RKO (cell line): Measurements from ENCODE around the gene WBP4.
"Not testable (repeated sequence)": the region's sequence is repeated elsewhere in the genome, so short reads cannot be mapped to it uniquely, and the experiment has no call there.

Experiments
- DNase-seq: peaks from one replicate; pipeline ENCODE4 v3.0.0-alpha.2; 2016; ENCODE audit warnings: low spot score

WBP4 gene, protein sequence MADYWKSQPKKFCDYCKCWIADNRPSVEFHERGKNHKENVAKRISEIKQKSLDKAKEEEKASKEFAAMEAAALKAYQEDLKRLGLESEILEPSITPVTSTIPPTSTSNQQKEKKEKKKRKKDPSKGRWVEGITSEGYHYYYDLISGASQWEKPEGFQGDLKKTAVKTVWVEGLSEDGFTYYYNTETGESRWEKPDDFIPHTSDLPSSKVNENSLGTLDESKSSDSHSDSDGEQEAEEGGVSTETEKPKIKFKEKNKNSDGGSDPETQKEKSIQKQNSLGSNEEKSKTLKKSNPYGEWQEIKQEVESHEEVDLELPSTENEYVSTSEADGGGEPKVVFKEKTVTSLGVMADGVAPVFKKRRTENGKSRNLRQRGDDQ

DNA sequence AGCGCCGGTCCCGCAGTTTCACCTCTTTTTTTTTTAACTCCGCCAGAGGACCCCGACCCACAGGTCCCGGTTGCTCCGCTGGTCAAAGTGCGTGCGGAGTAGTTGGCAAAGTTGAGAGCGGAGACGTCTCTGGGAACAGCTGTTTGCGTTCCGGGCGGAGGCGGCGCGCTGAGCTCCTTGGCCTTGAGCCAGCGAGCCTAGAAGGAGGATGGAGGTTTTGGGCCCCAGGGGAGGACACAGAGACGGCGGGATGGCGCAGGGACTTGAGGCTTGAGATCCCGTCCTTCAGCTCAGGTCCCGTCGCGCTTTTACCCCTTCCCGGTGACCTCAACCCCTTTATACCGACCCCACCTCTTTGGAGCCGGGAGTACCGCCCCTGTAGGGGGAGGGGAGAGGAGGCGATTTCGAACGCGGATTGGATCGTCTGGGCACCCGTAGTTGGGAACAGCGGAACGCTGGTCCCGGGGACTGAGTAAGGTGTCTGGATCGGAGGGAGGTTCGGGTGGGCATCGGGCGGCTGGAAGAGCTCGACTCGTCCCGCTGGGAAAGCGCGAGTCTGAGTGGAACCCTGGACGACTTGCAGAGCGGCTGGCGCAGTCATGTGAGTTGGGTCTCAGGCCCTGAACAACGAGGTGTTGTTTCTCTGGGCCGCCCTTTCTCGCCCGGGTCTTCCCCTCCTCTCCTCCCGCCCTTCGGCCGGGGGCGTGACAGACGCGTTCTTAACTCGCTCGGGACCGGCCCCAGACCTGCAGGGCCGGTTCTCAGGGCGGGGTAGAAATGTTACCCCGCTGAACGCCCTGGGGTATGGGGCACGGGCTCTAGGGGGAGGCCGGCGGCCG is at the start of gene WBP4:
WBP4 (plus strand) TSS at position 435 of the 839 bp plus-strand sequence; CDS start at position 600, 165 bp downstream.
- DNase-seq: peak; percentile 92

DNA sequence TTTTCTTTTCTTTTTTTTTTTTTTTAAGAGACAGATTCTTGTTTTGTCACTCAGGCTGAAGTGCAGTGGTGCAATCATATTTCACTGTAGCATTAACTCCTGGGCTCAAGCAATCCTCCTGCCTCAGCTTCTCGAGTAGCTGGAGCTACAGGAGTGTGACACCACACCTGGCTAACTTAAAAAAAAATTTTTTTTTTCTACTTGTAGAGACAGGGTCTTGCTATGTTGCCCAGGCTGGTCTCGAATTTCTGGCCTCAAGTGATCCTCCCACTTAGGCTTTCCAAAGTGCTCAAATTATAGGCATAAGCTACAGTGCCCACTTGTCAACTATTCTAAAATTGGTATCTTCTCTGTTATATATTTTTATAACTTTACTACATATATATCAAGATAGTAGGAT is 48.8 kb upstream of the WBP4 start:
- no peak for DNase-seq

DNA sequence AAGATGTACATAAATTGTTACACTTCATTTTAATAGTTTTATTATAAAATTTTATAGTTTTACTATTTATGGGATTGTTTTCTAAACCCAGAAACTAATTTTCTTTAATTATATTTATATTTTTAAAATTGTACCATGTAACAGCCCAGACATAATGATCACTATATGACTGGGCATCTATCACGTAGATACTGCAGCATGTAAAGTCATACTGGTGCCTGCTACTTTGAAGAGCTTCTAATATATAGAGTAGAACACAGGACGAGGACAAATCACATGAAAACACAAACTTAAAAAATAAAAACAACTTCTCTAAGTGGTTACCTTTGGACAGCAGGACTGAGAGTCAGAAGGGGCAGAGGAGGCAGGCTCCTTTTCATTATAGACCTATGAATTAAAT is 47.5 kb upstream of the WBP4 start:
- DNase-seq: no peak

DNA sequence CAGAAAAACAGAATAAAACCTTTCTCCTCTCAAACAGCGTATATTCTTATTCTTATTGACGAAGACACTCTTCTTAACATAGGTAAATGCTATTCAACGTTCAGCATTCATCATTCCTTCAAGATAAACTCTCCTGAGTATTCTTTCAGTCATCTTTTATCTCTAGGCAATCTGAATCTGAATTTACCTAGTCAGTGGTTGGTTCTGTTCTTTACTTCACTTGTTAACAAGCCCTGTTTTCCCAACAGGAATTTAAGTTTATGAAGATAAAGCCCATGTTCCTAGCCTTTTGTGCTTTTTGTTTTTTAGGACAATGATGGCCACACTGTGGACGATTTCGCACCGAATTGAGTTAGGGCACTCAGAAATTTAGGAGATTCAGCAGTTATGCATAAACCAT is 45.4 kb upstream of the WBP4 start:
- no peak for DNase-seq

DNA sequence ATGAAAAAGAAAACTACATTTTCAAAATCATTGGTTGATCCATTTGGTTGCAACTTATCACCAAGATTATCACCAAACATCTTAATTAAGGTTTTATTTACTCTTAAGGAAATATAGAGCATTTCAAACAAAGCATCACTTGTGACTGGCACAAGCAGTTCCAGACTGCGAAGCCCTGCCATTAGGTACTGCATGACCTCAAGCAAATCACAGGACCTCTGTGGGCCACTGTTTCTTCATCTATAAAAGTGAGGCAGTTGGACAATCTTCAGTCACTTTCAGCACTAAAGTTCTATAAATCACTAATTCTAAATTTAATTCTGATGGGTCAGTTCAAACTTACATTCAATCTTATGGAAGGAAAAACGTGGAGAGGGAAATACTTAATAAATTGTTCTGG is 44.1 kb upstream of the WBP4 start:
- DNase-seq: peak; percentile 72

DNA sequence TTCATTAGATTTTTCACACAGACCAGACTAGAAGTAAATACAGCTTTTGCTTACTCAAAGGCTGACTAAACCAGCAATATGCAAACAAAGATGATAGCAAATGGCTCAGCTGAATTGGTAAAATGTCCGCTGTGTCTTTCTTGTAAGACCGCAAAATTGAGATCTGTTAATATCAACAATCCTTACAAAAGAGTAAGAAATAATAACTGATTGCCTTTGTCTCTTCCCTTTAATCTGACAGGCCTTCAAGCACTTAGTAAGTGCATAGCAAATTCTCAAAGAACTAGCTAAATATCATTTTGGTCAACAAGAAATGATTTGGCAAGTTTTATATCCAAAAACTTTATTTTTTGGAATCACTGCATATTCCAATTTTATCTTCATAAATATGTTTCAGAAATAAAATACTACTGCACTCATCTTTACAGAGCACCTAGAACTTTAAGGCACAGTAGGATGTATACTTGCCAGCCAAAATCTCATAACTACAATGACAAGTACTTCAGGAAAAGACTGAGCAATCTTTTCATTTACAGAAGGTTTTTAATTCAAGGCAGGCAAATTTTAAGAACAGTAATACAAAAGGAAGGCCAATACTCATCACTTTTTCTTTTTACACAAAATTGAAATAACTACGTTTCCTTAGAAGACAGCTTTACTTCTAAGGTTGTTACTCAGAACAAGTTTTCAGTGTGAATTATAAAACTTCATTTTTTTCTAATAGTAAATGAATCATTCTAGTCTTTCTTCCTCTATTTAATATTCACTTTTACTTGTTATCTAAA is 43.3 kb upstream of the WBP4 start:
- peak; percentile 82 for DNase-seq

DNA sequence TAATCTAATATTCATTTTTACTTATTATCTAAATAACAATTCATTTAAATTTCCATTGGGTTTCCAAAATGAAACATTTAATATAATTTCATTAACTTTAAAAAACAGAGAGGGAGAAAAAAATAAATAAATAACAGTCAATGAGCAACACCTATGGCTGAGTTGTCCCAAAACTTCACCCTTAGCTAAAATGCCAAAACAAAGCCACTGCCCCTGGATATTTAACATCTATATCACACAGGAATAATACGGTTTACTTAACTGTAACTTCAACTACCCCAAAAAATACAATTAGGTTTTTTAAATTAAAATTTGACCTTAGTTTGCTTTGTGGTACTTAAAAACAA is 42.7 kb upstream of the WBP4 start:
- DNase-seq: peak; percentile 42

DNA sequence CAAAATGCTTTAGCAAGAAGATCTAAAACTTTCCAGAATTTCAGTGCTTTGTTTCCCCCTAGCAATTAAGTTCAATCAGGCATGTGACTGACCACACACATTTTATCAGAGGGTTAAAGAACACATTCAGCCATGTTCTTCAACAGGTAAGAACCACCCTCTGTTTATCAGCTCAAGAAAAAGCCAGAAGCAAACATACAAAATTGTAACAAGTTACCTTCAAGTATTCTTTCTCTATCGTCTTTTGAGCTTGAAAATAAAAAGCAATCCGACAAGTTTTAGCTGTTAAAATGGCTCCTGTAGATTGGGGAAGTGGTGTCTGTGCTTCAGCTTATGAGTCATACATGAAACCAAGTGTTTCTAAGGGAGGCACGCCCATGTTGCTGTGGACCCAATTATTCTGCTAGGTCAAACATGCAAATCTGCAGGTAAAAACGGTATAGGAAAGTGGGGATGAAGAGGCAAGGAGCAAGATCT is 42.3 kb upstream of the WBP4 start, which contains the start of gene ELF1:
ELF1 (minus strand) TSS at position 306 of the 477 bp plus-strand sequence. CDS start 37,262 bp downstream, outside the sequence.
- peak; percentile 95 for DNase-seq

DNA sequence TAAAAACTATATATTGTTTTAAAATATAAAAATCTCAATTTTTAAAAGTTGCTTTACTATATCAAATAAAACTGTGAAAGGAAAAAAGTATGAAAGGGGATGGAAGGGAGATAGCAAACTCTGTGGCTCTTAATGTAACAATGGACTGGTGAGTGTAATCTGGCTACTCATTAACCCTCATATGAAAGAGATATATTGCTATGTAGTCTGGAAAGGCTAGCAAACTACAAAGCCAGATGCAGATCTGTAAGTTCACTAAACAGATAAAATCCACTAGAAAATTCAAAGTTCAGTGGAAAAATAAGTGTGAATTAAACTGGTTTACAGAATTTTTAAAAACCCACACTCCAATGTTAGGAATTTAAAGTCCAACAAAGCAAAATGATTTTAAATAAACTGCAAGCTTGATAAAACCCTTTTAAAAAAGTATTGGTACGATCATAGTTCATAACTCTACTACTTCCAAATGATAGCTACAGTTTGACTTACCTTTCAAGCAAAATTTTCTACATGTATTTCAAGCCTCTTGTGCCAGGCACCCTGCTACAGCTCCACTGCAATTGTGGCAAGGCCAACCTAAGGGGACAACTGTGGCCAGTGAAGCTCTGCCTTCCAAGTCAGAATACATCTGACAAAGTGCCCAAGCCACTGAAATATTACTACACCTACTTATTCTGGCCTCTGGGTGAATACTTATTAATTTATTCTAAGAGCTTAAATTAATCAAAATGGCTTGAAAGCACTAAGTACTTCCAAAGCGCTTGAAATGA is 41.5 kb upstream of the WBP4 start:
- no peak for DNase-seq

DNA sequence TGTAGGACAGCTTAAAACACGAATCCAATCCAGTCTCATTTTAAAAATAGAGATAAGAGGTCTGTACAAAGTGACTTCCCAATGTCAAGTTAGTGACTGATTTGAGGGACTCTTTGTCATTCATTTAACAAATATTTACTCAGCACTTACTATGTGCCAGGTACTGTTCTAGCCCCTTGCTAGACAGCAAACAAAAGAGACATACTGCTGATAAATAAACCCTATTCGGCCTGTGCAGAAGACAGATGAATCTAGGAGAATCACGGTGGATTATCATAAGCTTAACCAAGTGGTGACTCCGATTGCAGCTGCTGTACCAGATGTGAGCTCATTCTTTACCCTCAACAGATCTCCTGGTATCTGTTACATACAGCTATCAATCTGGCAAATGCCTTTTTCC is 35.8 kb upstream of the WBP4 start:
- no peak for DNase-seq

DNA sequence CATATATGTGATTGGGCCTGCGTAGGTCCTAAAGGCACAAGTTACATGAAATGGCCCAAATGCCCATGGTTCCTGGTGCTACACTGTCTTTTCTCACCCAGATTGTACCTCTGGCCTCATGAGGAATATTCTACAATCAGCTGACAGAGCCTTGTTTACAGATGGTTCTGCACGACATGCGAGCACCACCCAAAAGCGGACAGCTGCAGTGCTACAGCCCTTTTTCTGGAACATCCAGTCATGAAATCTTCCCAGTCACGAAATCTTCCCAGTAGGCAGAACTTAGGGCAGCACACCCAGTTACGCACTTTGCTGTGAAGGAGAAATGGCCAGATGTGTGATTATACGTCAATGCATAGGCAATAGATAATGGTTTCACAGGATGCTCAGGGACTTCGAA is 34.5 kb upstream of the WBP4 start:
- no peak for DNase-seq

DNA sequence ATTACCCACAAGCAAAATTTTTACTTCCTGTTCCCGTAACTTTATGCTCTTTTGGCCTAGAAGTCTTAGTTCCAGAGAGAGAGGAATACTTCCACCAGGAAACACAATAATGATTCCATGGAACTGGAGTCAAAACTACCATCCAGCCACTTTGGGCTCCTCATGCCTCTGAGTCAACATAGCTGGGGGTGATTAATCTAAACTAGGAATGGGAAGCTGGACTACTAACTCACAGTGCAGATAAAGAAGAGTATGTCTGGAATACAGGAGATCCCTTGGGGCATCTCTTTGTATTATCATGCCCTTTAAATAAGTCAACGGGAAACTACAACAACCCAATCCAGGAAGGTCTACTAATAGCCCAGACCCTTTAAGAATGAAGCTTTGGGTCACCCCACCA is 33.3 kb upstream of the WBP4 start:
- no peak for DNase-seq

DNA sequence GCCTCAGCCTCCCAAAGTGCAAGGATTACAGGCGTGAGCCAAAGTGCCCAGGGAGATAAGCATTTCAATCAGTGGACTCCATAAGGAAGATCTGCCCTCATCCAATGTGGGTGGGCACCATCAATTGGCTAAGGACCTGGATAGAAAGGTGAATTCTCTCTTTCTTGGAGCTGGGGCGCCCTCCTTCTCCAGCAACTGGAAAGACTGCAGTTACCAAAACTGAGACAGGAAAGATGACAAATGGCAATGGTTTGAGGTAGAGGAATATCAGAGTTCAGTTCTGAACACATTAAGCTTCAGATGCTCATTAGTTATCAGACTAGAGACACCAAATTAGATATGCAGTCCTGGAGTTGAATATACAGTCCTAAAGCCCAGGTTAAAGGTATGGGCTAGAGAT is 31.7 kb upstream of the WBP4 start:
- no peak for DNase-seq

DNA sequence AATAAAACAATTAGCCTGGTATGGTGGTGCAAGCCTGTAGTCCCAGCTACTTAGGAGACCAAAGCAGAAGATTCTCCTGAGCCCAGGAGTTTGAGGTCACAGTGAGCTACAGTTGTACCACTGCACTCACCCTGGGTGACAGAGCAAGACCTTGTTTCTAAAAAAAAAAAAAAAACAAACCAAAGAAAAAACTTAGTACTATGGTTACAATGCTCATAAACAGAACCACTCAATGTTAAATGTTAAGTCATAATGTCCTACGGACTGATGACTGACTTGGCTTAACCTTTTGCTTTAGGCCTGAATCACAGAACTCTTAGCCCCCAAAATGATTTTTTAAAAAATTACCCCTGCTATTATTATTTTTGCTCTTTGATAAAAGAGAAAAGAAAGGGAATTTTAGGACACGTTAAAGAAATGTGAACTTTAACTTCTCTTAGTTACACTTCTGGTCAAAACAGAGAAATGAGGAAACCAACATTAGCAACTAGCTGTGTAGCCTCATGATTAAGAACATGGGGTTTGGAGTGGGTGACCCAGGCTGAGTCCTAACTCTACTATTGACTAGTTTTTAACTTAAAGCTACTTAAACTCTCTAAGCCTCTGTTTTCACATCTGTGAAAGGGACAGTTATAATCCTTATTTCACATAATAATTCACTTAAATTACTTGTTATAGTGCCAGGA is 28.5 kb upstream of the WBP4 start:
- DNase-seq: no peak

DNA sequence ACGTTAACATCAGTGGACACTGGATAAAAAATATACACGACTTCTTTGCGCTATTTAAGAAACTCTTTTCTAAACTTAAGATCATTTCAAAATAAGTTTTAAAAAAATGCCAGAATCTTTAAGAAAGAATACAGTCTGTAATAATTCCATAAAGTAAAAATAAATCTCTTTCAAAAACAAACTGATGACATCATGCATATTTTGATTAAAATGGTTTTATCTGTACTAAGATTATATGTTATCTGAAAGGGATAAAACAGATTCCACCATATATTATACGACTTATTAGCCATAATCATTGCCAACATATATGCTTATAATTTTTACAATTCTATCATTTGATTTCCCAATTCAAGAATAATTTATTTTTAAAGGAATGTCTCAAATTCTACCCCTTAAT is 26.9 kb upstream of the WBP4 start:
- no peak for DNase-seq

DNA sequence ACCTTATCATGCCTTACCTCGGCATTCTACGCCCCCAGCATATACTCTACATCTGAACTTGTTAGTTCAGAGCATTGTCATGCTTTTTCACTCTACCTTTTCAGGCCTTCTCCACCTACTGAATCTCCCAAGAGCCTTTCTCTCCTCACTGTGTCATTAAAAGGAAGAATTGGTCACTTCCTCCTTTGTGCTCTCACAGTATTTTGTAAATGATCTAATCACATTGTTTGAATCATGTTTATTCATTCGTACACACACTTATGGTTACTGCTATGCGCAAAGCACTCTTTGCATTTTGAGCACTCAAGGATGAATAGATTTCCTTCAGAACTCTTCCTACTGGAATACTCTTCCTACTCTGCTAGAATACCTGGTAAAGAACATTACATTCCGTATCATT is 26.4 kb upstream of the WBP4 start:
- DNase-seq: peak; percentile 53

DNA sequence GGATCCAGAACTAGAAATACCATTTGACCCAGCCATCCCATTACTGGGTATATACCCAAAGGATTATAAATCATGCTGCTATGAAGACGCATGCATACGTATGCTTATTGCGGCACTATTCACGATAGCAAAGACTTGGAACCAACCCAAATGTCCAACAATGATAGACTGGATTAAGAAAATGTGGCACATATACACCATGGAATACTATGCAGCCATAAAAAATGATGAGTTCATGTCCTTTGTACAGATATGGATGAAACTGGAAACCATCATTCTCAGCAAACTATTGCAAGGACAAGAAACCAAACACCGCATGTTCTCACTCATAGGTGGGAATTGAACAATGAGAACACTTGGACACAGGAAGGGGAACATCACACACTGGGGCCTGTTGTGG is 24.8 kb upstream of the WBP4 start:
- not testable (repeated sequence) for DNase-seq

DNA sequence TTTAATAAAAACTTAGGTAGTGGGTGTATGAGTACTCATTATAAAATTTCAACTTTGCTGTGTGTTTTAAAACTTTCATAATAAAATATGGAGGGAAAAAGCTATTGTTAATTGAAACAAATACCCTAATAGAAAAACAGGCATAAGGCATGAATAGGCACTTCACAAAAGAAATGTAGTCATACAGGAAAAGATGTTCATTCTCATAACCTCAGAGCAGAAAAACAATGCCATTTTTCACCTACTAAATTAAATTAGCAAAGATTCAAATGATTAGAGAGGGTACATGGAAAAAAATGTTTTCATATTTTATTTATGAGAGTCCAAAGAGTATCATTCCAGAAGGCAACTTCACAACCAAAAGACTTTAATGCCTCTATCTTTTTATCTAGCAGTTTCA is 21.6 kb upstream of the WBP4 start:
- no peak for DNase-seq

DNA sequence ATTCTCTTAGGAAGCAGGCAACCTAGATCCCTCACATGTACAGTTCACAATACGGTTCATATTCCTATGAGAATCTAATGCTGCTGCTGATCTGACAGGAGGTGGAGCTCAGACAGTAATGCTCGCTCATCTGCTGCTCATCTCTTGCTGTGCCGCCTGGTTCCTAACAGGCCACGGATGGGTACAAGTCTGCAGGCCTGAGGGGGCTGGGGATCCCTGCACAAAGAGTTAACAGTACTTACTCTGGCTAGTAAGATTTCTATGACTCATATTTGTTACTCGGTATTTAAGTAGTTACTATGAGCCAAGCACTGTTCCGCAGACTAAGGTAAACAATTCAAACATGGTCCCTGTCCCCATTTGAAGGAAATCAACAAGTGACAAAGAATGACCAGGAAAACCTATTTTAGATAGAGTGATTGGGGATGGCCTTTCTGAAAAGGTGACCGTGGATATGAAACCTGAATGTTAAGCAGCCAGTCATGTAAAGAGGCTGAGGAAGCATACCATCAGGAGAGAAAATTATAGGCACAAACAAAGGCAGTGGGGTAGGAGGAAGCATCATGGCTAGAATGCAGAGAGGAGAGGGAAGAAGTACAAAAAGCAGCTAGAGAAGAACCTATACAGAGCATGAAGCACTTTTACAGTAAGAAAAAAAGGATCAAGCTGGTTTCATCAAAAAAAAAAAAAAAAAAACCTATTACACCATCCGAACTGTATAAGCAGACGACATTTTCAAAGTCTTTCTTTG is 20.6 kb upstream of the WBP4 start:
- no peak for DNase-seq

DNA sequence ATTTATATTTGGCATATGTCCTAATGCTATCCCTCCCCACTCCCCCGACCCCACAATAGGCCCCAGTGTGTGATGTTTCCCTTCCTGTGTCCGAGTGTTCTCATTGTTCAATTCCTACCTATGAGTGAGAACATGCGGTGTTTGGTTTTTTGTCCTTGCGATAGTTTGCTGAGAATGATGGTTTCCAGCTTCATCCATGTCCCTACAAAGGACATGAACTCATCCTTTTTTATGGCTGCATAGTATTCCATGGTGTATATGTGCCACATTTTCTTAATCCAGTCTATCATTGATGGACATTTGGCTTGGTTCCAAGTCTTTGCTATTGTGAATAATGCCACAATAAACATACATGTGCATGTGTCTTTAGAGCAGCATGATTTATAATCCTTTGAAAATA is 18.9 kb upstream of the WBP4 start:
- not testable (repeated sequence) for DNase-seq
